GM19328 (cell line): ENCODE measurements around the gene DDX56.
A peak's percentile ranks its signal among the peaks of the same experiment; 100 is the strongest.
"Not testable (repeated sequence)": the region's sequence is repeated elsewhere in the genome, so short reads cannot be mapped to it uniquely, and the experiment has no call there.

Experiments used
- ATAC-seq: cut with Tn5 transposase; IDR thresholded peaks from one replicate; pipeline ENCODE4 v1.9.1; 2021; ENCODE audit warnings: mild to moderate bottlenecking, moderate library complexity; ENCODE audit not compliant: unreplicated experiment

DDX56 gene

DNA sequence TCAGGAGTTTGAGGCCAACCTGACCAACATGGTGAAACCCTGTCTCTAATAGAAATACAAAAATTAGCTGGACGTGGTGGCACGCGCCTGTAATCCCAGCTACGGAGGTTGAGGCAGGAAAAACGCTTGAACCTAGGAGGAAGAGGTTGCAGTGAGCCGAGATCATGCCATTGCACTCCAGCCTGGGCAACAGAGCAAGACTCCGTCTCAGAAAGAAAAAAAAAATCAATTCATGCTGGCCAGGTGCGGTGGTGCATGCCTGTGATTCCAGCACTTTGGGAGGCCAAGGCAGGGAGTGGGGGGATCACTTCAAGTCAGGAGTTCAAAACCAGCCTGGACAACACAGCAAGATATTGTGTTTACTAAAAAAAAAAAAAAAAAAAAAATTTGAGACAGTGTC is 23.5 kb upstream of the DDX56 start:
- ATAC-seq: not testable (repeated sequence)

DNA sequence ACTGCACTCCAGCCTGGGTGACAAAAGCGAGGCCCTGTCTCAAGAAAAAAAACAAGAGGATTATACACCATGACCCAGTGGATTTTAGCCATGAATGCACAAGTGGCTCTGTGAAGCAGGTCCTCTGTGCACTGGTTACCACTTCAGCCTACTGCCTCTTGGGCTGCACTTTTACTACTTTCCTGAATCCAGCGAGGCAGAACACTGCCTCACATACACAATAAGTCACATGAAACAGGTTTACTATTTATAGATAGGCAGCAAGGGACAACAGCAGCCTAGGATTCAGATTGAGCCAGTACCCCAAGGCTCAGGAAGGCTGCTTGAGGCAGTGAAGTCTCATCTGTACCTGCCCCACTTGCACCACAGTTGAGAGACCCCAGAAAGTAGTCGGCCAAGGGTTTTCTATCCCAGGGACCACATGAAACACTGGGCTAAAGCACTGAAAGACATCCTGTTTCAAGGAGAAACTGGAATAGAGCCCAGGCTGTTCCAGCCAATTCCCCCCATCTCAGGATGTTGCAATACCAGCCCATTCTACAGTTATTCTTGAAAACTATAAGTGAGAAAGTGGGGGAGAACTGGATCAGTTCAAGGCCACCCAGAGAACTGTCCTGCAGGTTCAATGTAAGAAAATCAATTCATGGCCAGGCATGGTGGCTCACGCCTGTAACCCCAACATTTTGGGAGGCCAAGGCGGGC is 22.4 kb upstream of the DDX56 start:
- no peak for ATAC-seq

DNA sequence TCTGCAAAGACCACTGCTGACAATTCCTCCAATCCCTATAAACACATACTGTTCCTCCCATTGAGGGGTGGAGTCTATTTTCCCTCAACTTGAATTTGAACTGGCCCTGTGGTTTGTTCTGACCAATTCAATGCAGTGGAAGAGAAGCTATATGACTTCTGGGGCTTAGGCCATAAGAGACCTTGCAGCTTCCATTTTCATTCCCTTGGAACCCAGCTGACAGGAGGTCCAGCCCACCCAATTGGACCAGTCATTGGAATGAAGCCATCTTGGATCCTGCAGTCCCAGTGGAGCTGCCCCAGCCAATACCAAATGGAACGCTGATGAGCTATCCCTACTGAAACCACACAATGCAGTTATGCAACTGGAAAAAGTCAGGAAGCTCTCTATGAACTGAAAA is 17.2 kb upstream of the DDX56 start:
- no peak for ATAC-seq

DNA sequence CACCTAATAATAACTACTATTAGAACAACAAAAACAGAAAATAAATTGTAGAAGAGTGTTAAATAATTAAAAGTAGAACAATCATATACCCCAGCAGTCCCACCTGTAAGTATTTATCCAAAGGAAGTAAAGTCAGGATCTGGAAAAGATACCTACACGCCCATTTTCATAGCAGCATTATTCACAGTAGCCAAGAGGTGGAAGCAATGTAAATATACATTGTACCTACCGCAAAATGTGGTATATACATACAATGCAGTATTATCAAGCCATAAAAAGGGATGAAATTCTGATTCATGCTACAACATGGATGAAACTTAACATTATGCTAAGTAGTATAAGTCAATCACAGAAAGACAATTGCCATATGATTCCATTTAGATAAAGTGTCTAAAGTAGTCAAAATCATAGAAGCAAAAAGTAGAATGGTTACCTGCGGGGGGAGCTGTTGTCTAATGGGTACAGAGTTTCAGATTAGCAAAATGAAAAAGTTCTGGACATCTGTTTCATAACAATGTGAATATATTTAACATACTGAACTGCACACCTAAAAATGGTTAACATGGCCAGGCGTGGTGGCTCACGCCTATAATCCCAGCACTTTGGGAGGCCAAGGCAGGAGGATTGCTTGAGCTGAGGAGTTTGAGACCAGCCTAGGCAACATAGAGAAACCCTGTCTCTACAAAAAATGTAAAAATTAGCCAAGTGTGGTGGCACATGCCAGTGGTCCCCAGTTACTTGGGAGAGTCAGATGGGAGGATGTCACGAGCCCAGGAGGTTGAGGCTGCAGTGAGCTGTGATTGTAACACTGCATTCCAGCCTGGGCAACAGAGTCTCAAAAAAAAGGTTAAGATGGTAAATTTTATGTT is 14.4 kb upstream of the DDX56 start:
- no peak for ATAC-seq

DNA sequence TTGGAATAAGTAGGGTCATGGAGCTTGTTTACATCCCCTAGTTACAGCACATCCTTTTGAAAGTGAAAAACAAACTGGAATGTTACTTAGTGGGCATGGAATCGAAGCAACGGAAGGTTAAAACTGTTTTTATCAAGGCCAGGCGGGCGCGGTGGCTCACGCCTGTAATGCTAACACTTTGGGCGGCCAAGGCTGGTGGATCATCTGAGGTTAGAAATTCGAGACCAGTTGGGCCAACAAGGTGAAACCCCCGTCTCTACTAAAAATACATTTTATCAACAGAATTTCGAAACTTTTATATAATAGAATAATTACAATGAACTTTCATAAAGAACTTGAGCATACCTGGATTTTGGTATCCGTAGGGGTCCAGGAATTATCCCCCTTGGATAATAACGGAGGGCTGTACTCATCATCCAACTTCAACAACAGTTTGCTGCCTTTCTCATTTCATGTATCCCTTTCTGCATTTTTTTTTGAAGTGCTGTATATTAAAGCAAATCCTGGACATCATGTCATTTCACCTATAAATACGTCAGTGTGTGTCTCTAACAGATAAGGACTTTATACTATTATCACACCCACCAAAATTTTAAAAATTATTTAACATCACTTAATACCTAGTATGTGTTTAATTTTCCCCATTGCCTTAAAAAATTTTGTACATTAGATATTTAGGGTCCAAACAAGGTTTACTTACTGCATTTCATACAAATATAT is 9.6 kb upstream of the DDX56 start:
- ATAC-seq: no peak

DNA sequence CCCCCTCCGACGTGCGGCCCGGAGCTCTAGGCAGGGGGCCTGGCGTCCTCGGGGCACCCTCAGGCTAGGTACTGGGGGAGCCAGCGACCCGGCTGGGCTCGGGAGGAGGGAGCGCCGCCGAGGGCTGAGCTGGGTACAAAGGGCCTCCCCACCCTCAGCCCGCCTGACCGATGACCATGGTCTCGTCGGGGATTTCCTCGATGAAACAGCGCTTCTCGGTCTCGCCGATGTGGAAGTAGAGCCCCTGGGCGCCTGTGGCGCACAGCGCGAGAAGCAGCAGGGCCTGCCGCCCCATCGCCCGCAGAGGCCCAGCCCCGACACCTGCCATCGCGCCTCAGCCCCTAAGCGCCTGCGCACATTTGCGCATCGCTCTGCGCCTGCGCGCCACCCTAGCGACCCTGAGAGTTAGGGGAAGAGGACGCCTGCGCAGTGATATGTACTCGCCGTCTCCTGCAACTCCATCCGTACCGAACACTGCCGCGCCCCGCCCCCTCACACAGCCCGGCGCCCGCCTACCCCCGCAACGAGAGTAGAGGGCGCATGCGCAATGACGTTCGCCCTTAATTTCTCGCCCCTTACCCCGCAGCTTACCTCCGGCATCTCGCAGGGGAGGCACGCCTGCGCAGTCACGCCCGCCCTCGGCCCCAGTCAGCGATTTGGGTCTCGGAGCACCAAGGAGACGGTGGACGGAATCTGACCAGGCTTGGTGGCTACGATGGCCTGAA is 8.3 kb upstream of the DDX56 start, which contains the start of gene TMED4:
TMED4 (minus strand) TSS at position 353 of the 725 bp plus-strand sequence; CDS start at position 328, 25 bp downstream.
- ATAC-seq: peak; percentile 80

DNA sequence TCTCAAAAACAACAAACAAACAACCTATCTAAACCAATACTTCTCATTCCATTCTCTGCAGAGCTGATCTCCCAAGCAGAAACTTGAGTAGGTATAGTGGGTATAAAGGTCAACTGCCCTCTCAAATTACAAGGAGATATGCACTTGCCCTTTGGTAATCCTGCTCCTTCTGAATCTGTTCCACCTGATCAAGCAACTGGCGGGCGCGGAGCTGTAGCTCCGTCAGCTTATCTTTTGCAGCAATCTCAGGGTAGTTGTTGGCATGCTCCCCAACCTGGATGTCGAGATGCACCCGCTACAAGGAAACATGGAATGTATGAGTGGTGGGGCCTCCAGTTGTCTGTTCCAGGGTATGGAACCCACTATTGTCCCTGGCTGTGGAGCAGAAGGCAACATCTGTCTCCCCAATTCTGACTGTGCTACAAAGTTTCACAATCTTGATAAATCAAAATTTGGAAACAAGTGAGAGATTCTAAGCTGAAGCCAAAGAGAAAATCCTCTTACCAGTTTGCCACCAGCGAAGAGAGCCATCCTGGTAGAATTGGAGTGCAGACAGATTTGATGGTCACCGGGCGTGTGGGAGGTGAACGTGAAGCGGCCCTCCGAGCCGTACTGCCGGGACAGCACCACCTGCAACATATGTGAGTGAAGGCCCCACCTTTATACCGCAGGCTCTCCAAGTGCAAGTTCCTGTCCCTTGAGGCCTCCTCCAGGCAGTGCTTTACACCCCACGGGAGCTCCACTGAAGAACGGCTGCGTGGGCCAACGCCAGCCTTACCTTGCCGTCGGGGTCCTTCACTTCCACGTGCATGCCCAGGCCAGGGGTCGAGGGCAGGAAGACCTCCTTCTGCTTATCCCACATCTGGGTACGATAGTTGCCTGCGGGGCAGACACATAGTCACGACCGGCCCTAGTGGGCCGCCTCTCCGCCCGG is 7.5 kb upstream of the DDX56 start:
- ATAC-seq: peak; percentile 10

DNA sequence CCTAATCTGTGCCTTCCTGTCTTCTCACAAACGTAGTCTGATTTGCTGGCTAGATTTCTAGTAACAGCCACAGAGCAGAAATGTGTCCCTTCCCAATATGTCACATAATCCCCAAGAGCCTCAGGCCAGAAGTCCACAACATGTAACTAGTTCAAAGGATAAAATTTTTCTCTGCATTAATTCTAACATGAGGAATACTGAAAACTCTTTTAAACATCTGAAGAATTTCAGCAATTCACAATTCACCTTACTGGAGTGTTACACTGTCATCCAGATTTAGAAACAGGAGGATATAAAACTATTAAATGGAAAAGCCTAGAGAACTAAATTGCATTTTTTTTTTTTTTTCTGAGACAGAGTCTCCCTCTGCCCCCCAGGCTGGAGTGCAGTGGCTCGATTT is 2.5 kb upstream of the DDX56 start:
- no peak for ATAC-seq

DNA sequence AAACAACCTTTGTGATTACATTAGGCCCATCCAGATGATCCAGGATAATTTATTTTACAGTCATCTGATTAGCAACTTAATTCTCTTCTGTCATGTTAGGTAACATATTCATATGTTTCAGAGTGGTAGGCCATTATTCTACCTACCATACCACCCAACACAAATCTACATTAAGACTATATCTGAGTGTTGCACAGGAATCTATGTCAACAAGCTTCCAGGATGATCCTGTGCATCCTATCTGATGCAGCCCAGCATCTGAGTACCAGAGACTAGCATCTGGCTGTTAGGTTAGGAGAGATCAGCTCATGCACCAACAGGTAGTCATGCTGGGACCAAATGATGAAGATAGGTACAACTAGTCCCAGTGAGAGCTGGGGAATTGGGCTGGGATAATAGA is 1.3 kb upstream of the DDX56 start:
- ATAC-seq: no peak

DNA sequence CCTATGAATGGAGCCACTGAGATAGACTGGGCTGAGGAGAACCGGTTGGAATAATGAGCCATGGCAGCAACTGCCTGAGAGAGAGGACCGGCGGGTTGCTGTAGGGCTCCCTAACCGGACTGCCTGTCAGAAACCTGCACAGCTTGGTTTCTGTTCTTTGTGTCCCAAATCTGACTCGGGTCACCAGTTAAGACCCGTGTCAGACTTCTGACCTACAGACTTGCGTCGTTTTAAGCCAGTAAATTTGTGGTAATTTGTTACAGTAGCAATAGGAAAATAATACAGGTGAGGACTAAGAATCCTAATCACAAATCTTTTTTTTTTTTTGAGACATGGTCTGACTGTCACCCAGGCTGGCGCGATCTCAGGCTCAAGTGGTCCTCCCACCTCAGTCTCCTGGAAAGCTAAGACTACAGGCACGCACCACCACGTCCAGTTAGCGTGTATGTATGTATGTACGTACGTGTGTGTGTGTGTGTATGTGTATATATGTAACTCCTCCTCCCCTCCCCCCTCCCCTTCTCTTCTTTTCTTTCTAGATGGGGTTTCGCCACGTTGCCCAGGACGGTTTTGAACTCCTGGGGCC is 672 bp upstream of the DDX56 start:
- ATAC-seq: no peak

DNA sequence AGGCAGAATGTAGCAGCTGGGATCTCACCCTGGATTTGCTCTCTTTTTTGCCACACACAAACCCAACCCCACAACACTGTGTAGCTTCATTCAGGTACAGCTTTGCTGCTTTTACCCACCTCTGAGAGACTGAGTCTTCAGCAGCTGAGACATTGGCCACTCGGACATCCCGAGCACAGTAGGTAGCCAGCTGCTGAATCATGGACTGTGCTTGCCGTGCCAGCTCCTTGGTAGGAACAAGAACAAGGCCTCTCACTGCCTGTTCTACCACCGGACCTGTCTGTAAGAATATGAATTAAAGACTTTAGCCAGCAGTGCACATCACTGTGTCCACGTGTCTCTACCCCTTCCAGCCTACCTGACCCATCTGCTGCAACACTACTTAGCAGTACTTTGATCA is 937 bp downstream of the DDX56 start:
- ATAC-seq: no peak

DNA sequence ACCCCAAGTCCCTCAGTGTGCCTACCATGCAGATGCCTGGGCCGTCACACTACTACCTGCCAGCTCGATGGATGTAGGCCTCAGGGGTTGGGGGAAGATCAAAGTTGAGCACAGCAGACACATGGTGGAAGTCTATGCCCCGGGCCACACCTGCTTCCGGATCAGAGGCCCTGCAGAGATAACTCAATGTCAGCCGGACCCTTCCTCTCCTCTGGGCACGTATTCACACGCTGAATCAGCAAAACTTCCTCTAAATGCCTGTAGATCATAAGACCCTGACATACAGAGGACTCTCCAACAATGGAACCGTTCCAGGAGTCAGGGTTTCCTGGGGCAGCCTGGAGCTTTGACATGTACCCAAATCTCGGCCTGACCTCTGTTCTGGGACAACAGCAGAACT is 3.7 kb downstream of the DDX56 start:
- no peak for ATAC-seq

DNA sequence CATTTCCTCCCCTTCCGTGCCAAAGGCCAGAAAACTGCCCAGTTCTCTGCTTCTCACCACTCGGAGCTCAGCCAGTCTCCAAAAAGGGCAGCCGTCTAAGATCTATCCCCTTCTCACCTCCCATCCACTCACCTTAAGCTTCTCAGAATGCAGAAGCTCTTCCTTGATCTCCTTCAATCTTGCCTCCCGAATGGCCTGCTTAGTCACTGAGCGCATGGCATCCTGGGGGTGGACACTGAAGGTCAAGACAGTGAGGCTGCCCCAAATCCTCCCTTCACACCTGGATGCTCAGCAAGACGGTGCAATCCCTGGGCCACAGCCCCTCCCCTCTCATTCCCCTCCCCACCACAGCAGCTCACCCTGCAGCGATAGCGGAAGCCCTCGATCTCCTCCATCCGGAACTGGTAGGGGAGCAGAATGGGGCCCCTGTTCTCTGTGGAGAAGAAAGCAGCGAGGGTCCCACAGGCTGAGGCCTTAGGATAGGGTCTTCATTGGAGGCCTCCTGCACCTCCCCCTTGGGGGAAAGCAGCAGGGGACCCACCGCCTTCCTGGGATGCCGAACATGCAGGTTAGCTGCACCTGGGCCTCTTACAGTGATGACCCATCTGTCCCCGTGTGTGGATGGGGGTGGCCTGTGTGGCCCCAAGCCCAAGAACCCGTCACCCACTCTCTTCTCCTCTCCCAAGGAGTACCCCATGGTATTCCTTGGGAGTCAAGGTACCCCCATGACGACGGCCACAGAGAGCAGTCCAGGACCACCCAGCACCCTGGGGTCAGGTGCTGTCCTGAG is 4.7 kb downstream of the DDX56 start:
- ATAC-seq: no peak

DNA sequence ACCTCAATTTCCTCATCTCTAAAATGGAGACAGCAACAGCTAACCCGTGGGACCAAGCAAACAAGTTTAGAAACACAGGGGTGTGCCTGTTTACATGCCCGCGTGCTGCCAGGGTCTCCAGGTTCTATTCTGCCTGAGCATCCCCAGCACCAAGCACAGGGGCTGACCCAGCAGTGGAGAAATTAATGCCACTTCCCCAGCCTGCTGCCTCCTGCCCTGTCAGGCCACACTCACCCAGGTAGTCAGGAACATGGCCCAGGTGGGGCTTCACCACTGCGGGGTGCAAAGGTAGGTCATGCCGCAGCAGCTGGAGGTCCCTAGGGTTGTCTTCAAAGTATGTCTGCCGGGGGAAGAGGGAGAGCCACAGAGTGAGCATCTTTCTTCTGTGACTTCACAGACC is 5.8 kb downstream of the DDX56 start:
- ATAC-seq: no peak

DNA sequence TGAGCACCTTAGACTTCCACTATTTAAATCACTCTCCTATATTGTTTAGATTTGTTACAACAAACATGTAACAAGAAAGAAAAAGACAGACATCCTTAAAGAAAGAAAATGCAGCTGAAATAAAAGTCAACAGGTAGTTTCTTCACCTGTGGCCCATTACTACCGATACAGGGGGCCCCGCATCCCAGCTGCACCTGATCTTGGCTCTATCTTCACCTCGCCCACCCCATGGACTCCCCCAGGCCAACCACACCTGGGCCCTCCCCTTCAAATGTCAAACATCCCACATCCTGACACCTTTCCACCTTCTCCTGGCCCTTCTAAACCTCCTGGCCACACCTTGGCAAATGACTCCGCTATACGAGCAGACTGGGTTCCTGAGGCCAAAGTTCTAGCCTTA is 7.0 kb downstream of the DDX56 start:
- ATAC-seq: no peak

DNA sequence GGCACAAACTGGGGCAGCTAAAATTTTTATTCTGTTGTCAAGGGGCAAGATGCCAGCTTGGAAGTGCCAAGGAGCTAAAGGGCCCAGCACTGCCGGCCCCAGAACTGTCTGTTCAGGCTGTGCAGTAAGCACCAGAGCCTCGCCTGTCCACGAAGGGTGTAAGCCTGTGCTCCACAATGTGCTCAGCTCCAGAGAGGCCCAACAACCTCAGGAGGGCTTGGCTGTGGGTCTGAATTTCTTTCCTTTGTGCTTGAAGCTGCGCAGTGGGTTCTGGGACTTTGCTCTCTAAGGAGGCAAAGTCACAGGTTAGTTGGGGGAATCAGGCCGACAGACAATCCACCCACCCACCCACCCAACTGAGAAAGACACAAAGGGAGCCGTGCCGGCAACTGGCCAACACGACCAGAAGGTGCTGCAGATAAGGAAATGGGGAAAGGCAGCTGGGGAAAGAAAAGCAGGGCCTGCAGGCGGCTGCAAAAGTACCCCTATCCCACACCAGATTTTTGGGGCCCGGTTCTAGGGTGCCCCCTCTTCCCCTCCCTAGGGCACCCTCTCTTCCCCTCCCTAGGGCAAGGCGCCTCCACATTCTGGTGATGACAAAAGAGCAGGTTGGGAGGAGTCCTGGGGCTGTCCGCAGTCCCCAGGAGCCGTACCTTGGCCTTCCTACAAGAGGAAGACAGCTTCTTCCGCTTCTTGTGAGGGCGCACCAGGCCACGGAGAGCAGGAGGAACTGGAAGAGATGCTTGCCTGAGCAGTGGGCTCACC is 7.7 kb downstream of the DDX56 start:
- no peak for ATAC-seq

DNA sequence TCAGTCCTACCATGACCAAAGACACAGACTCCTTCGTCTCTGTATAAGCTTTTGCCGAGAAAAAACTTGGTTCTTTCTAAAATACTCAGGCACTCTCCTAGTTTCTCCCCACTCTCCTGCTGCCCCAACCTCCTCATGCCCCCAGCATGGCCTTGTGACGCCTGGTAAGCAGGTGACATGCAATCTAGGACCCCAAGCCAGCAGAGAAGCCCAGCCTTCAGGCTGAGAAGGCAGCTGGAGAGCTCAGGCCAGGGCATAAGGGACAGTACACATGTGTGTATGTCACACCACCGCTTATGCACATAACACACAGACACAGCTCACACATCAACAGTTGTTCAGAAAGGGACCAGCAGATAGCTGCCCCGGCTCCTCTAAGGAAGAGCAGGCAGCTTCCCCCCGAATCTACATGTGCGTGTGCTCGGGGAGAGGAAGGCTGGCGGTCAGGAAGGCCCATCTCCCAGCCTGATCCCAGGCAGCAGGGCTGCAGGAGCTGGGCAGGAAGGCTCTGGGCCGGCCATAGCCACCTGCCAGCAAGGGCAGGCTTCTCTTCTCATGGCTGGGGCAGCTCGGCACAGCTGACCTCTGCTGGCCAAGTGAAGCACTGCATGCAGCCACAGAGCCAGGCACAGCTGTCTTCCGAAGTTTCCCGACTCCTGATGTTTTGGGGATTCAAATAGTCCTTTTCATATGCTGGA is 8.5 kb downstream of the DDX56 start:
- no peak for ATAC-seq
